Nephron progenitor cell (in vitro differentiated cells): Measurements from ENCODE around the gene TNRC6A.

Source experiments
- DNase-seq: peaks from one replicate; pipeline ENCODE4 v3.0.0; 2021
- H3K27ac Mint-ChIP-seq: 2 replicates; pipeline ENCODE4 v1.8.0; 2021; ENCODE audit warnings: mild to moderate bottlenecking, moderate library complexity, mixed read lengths
- H3K27me3 Mint-ChIP-seq: 2 replicates; pipeline ENCODE4 v1.8.0; 2021; ENCODE audit warnings: mild to moderate bottlenecking, low read depth, mixed read lengths; ENCODE audit not compliant: poor library complexity
- H3K36me3 Mint-ChIP-seq: 2 replicates; pipeline ENCODE4 v1.8.0; 2021; ENCODE audit warnings: low read depth, mixed read lengths
- H3K4me1 Mint-ChIP-seq: 2 replicates; pipeline ENCODE4 v1.8.0; 2021; ENCODE audit warnings: mixed read lengths
- H3K4me3 Mint-ChIP-seq: 2 replicates; pipeline ENCODE4 v1.8.0; 2021; ENCODE audit warnings: mild to moderate bottlenecking, moderate library complexity, mixed read lengths
- H3K9me3 Mint-ChIP-seq: 2 replicates; pipeline ENCODE4 v1.8.0; 2021; ENCODE audit warnings: mild to moderate bottlenecking, moderate library complexity, mixed read lengths
- CTCF ChIP-seq: fragments of 200-600 bp; sonication (generic); IDR thresholded peaks from 2 replicates; pipeline ENCODE4 v1.5.0; 2021; ENCODE audit warnings: antibody characterized with exemption

TNRC6A gene

GRCh38 chr16:24728891-24729242 lies 584 bp upstream of the TNRC6A start:
- TF ChIP-seq CTCF = no peak
- no peak for DNase-seq
- H3K4me1 Mint-ChIP-seq = peaks cover 28% of the 10 kb centered on the region
- H3K27me3 Mint-ChIP-seq = peaks cover 3% of the 10 kb centered on the region
- H3K9me3 Mint-ChIP-seq = no peaks in the 10 kb centered on the region
- H3K4me3 Mint-ChIP-seq = peak overlapping the region; percentile 89
- no peak overlapping the region for H3K27ac Mint-ChIP-seq
- peaks cover 21% of the 10 kb centered on the region for H3K36me3 Mint-ChIP-seq

GRCh38 chr16:24729951-24730815 lies 732 bp downstream of the TNRC6A start:
- Mint-ChIP-seq H3K27me3 (peaks cover 3% of the 10 kb centered on the region), H3K36me3 (peaks cover 26% of the 10 kb centered on the region), H3K27ac (peak overlapping the region; percentile 96), H3K4me1 (peaks cover 33% of the 10 kb centered on the region), H3K4me3 (peak overlapping the region; percentile 100), H3K9me3 (no peaks in the 10 kb centered on the region)
- TF ChIP-seq CTCF = no peak
- no peak for DNase-seq

- Mint-ChIP-seq H3K27me3 (peaks cover 3% of the 10 kb centered on the region), H3K9me3 (no peaks in the 10 kb centered on the region), H3K4me1 (peaks cover 33% of the 10 kb centered on the region), H3K4me3 (peak overlapping the region; percentile 100), H3K27ac (peak overlapping the region; percentile 69), H3K36me3 (peaks cover 26% of the 10 kb centered on the region)
- TF ChIP-seq CTCF = no peak
- DNase-seq = no peak
Observed at GRCh38 chr16:24730914-24731313, 1.5 kb downstream of the TNRC6A start.

DNA sequence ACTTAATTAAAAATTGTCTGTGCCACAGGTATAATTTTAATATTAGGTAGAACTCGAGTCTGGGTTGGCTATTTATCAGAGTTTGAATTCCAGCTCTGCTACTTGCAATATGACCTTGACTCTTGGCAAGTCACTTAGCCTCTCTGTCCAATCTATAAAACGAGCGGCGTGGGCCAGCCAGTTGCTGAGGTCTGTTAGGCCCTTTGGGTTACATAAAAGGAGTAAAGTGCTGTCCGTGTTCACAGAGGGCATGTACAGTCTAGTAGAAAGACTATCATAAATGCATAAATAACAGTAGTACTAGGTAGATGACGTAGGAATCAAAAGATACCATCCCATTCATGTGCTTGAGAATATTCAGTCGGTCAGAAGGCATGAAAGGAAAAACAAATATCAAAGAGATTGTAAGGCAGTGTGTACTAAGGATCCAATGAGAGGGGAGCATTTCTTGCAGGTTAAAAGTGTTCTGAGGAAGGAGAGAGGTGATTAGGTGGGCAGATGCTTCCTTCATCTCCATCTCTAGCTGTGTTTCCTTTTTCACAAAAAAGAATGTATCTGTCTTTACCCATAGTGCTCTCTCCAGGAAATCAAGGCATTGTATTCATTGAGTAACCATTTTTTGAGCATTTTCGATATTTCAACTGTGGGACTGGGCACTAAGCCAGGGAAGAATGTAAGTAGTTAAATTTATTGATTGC lies 2.4 kb downstream of the TNRC6A start:
- no peak for TF ChIP-seq CTCF
- Mint-ChIP-seq H3K4me3 (peak overlapping the region; percentile 100), H3K27me3 (no peaks in the 10 kb centered on the region), H3K36me3 (peaks cover 26% of the 10 kb centered on the region), H3K9me3 (no peaks in the 10 kb centered on the region), H3K27ac (no peak overlapping the region), H3K4me1 (peaks cover 39% of the 10 kb centered on the region)
- DNase-seq = no peak

GRCh38 chr16:24734382-24734781 lies 4.9 kb downstream of the TNRC6A start:
- Mint-ChIP-seq H3K4me3 (no peak overlapping the region), H3K36me3 (peaks cover 45% of the 10 kb centered on the region), H3K4me1 (peaks cover 31% of the 10 kb centered on the region), H3K27me3 (peaks cover 2% of the 10 kb centered on the region), H3K27ac (no peak overlapping the region), H3K9me3 (no peaks in the 10 kb centered on the region)
- no peak for DNase-seq
- no peak for TF ChIP-seq CTCF
